GM19238 (cell line): ENCODE measurements around the gene KMO.

Source experiments
- DNase-seq: peaks from one replicate; pipeline ENCODE4 v3.0.0; 2011; ENCODE audit warnings: low spot score; ENCODE audit not compliant: insufficient read length

Gene KMO

GRCh38 chr1:241536969-241537368 is 4.8 kb downstream of the KMO start:
- DNase-seq = no peak

GRCh38 chr1:241542199-241542907 is 10.2 kb downstream of the KMO start:
- DNase-seq = no peak

- DNase-seq = no peak
These were observed 15.8 kb downstream of the KMO start for GRCh38 chr1:241548008-241548407.

GRCh38 chr1:241550318-241550717 is 18.1 kb downstream of the KMO start:
- no peak for DNase-seq

GRCh38 chr1:241551759-241552638 is 19.8 kb downstream of the KMO start:
- DNase-seq = no peak

GRCh38 chr1:241553886-241554592 is 21.9 kb downstream of the KMO start:
- no peak for DNase-seq

- DNase-seq = no peak
These were observed 23.3 kb downstream of the KMO start for GRCh38 chr1:241555526-241555925.

GRCh38 chr1:241557031-241557430 is 24.9 kb downstream of the KMO start:
- DNase-seq = no peak

- DNase-seq = no peak
These were observed 25.5 kb downstream of the KMO start for GRCh38 chr1:241557551-241558193.

- no peak for DNase-seq
These were observed 28.1 kb downstream of the KMO start for GRCh38 chr1:241560146-241560848.

- no peak for DNase-seq
These were observed 28.6 kb downstream of the KMO start for GRCh38 chr1:241560849-241561187.

GRCh38 chr1:241569848-241570247 is 37.7 kb downstream of the KMO start:
- DNase-seq = no peak

GRCh38 chr1:241574154-241574553 is 42.0 kb downstream of the KMO start:
- DNase-seq = no peak

- DNase-seq = no peak
These were observed 47.3 kb downstream of the KMO start for GRCh38 chr1:241579434-241579833.

- DNase-seq = no peak
These were observed 50.7 kb downstream of the KMO start for GRCh38 chr1:241582921-241583321.

GRCh38 chr1:241586905-241587512 is 54.8 kb downstream of the KMO start:
- no peak for DNase-seq

- no peak for DNase-seq
These were observed 57.3 kb downstream of the KMO start for GRCh38 chr1:241589521-241589920.

- DNase-seq = no peak
These were observed 58.5 kb downstream of the KMO start for GRCh38 chr1:241590719-241591118.

GRCh38 chr1:241591317-241591716 is 59.1 kb downstream of the KMO start:
- no peak for DNase-seq

GRCh38 chr1:241591736-241592135 is 59.6 kb downstream of the KMO start:
- no peak for DNase-seq
